HAP-1 (cell line): Measurements from ENCODE around the gene HVCN1.

Experiments
- DNase-seq, 2 experiments: peaks; one replicate each; pipeline ENCODE4 v3.0.0-alpha.2; 2016 to 2020; ENCODE audit warnings: low spot score in 2 of 2
- H3K27me3 ChIP-seq: fragments of 250-450 bp; sonication (Bioruptor Pico); 2 replicates; pipeline ENCODE4 v1.5.1; 2020; ENCODE audit warnings: low read depth, mild to moderate bottlenecking, moderate library complexity
- H3K36me3 ChIP-seq: fragments of 250-450 bp; sonication (Bioruptor Pico); replicated peaks from 2 replicates; pipeline ENCODE4 v1.5.1; 2020; ENCODE audit warnings: mild to moderate bottlenecking
- H3K4me1 ChIP-seq: fragments of 250-450 bp; sonication (Bioruptor Pico); 2 replicates; pipeline ENCODE4 v1.5.1; 2020; ENCODE audit warnings: mild to moderate bottlenecking
- H3K4me3 ChIP-seq: fragments of 250-450 bp; sonication (Bioruptor Pico); 2 replicates; pipeline ENCODE4 v1.5.1; 2020; ENCODE audit warnings: mild to moderate bottlenecking, moderate library complexity
- H3K9me3 ChIP-seq: fragments of 250-450 bp; sonication (Bioruptor Pico); 2 replicates; pipeline ENCODE4 v1.5.1; 2020; ENCODE audit warnings: mild to moderate bottlenecking, moderate library complexity
- in situ Hi-C: fragments of 300-500 bp; cut with MboI; formaldehyde crosslinking; loops from 3 replicates; pipeline ENCODE4 v1.14.3; 2020; ENCODE audit warnings: low sequenced_read_pairs, inconsistent platforms, mixed read lengths

Gene HVCN1

GRCh38 chr12:110718222-110718908, 29.4 kb upstream of the HVCN1 start:
- H3K4me1 ChIP-seq: peaks cover 25% of the 10 kb centered on the region
- DNase-seq: no peak
- H3K27me3 ChIP-seq: no peaks in the 10 kb centered on the region
- H3K4me3 ChIP-seq: no peak overlapping the region
- in situ Hi-C loops: no loop called here
- no peaks in the 10 kb centered on the region for H3K9me3 ChIP-seq
- peaks cover 51% of the 10 kb centered on the region for H3K36me3 ChIP-seq

GRCh38 chr12:110717037-110717436, 28.1 kb upstream of the HVCN1 start:
- no peak overlapping the region for H3K4me3 ChIP-seq
- peaks cover 22% of the 10 kb centered on the region for H3K4me1 ChIP-seq
- no peaks in the 10 kb centered on the region for H3K9me3 ChIP-seq
- no peak for DNase-seq
- in situ Hi-C loops: no loop called here
- H3K27me3 ChIP-seq: no peaks in the 10 kb centered on the region
- peaks cover 40% of the 10 kb centered on the region for H3K36me3 ChIP-seq

- no peaks in the 10 kb centered on the region for H3K36me3 ChIP-seq
- no peaks in the 10 kb centered on the region for H3K4me1 ChIP-seq
- no peaks in the 10 kb centered on the region for H3K27me3 ChIP-seq
- DNase-seq: no peak
- no peaks in the 10 kb centered on the region for H3K9me3 ChIP-seq
- in situ Hi-C loops: no loop called here
- no peak overlapping the region for H3K4me3 ChIP-seq
These were observed 20.0 kb upstream of the HVCN1 start for GRCh38 chr12:110708917-110709316.

DNA sequence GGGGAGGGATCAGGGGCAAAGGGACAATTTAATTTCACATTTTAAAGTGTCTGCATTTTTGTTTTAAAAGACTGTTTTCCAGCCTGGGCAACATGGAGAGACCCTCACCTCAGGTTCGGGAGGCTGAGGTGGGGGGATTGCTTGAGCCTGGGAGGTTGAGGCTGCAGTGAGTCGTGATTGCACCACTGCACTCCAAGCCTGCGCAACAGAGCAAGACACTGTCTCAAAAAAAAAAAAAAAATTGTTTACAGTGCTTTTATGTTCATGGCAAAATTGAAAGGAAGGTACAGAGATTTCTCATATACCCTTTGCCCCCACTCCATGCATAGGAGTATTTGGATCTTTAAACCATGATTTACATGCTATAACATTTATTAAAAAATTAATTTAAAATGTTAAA, 16.4 kb upstream of the HVCN1 start:
- Histone ChIP-seq H3K4me3 (no peak overlapping the region), H3K9me3 (no peaks in the 10 kb centered on the region), H3K27me3 (no peaks in the 10 kb centered on the region), H3K4me1 (no peaks in the 10 kb centered on the region), H3K36me3 (no peaks in the 10 kb centered on the region)
- in situ Hi-C loops: no loop called here
- DNase-seq: no peak

- H3K4me3 ChIP-seq: no peak overlapping the region
These were observed 15.8 kb upstream of the HVCN1 start for GRCh38 chr12:110704750-110705149.

GRCh38 chr12:110704231-110704630, 15.3 kb upstream of the HVCN1 start:
- Histone ChIP-seq H3K4me1 (no peaks in the 10 kb centered on the region), H3K9me3 (no peaks in the 10 kb centered on the region), H3K27me3 (no peaks in the 10 kb centered on the region), H3K4me3 (no peak overlapping the region), H3K36me3 (no peaks in the 10 kb centered on the region)
- no peak for DNase-seq
- in situ Hi-C loops: no loop called here

More at GRCh38 chr12:110704750-110705149, 15.8 kb upstream of the HVCN1 start:
- H3K27me3 ChIP-seq: no peaks in the 10 kb centered on the region
- DNase-seq: no peak
- no peaks in the 10 kb centered on the region for H3K9me3 ChIP-seq
- no peaks in the 10 kb centered on the region for H3K36me3 ChIP-seq
- in situ Hi-C loops: no loop called here
- no peaks in the 10 kb centered on the region for H3K4me1 ChIP-seq

DNA sequence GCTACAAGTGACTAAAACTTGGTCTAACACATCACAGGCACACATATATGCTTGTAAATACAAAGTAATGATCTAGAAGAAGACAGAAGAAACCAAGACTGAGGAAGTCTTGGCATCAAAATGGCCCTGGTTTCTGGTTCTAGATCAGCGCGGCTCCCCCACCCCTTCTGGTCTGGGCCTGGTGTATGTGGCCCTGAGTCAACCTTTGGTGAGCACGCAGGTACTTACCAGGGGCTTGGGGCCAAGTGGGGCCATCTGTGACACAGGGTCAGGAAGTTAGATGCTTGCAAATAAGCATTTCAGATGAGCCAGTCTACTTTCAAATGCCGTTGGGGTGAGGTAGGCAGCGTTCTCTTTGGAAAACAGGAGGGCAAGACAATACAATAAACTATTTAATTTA, 13.2 kb upstream of the HVCN1 start:
- Histone ChIP-seq H3K4me3 (no peak overlapping the region), H3K27me3 (no peaks in the 10 kb centered on the region), H3K4me1 (no peaks in the 10 kb centered on the region; the same call in 1 of the 2 replicates), H3K36me3 (no peaks in the 10 kb centered on the region), H3K9me3 (no peaks in the 10 kb centered on the region)
- in situ Hi-C loops: no loop called here
- DNase-seq: no peak

GRCh38 chr12:110699591-110700445, 10.9 kb upstream of the HVCN1 start:
- Histone ChIP-seq H3K4me3 (no peak overlapping the region), H3K4me1 (no peaks in the 10 kb centered on the region; the same call in 1 of the 2 replicates), H3K9me3 (no peaks in the 10 kb centered on the region), H3K27me3 (no peaks in the 10 kb centered on the region), H3K36me3 (no peaks in the 10 kb centered on the region)
- no peak for DNase-seq
- in situ Hi-C loops: no loop called here

GRCh38 chr12:110698171-110698902, 9.4 kb upstream of the HVCN1 start:
- Histone ChIP-seq H3K4me1 (no peaks in the 10 kb centered on the region; the same call in 1 of the 2 replicates), H3K4me3 (no peak overlapping the region), H3K27me3 (no peaks in the 10 kb centered on the region), H3K36me3 (no peaks in the 10 kb centered on the region), H3K9me3 (no peaks in the 10 kb centered on the region)
- in situ Hi-C loops: no loop called here
- peak; percentile 84 to 85 for DNase-seq

- in situ Hi-C loops: no loop called here
- no peaks in the 10 kb centered on the region for H3K36me3 ChIP-seq
- no peaks in the 10 kb centered on the region; the same call in 1 of the 2 replicates for H3K4me1 ChIP-seq
- H3K9me3 ChIP-seq: no peaks in the 10 kb centered on the region
- no peaks in the 10 kb centered on the region for H3K27me3 ChIP-seq
- H3K4me3 ChIP-seq: no peak overlapping the region
- DNase-seq: no peak
These were observed 8.3 kb upstream of the HVCN1 start for GRCh38 chr12:110697236-110697635.

DNA sequence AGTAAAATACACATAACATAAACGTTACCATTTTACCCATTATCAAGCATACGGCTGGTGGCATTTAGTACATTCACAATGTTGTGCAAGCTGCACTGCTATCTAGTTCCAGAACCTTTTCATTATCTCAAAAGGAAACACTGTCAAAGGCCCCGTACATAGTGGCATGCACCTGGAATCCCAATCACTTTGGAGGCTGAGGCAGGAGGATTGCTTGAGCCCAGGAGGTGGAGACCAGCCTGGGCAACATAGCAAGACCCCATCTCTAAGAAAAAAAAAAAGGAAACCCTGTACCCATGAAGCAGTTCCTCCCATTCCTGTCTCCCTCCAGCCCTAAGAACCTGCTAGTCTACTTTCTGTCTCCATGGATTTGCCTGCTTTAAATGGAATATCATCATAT, 7.4 kb upstream of the HVCN1 start:
- Histone ChIP-seq H3K36me3 (no peaks in the 10 kb centered on the region), H3K27me3 (no peaks in the 10 kb centered on the region), H3K9me3 (no peaks in the 10 kb centered on the region), H3K4me3 (no peak overlapping the region), H3K4me1 (no peaks in the 10 kb centered on the region; the same call in 1 of the 2 replicates)
- no peak for DNase-seq
- in situ Hi-C loops: no loop called here

GRCh38 chr12:110694330-110694901, 5.5 kb upstream of the HVCN1 start:
- DNase-seq: no peak
- no peak overlapping the region for H3K4me3 ChIP-seq
- H3K4me1 ChIP-seq: peaks cover 3% of the 10 kb centered on the region
- no peaks in the 10 kb centered on the region for H3K9me3 ChIP-seq
- no peaks in the 10 kb centered on the region for H3K36me3 ChIP-seq
- in situ Hi-C loops: no loop called here
- H3K27me3 ChIP-seq: no peaks in the 10 kb centered on the region

GRCh38 chr12:110693731-110694130, 4.8 kb upstream of the HVCN1 start:
- in situ Hi-C loops: no loop called here
- Histone ChIP-seq H3K4me3 (no peak overlapping the region), H3K4me1 (peaks cover 4% of the 10 kb centered on the region), H3K36me3 (no peaks in the 10 kb centered on the region), H3K9me3 (no peaks in the 10 kb centered on the region), H3K27me3 (no peaks in the 10 kb centered on the region)
- no peak for DNase-seq
